GM19023 (cell line): ENCODE results near the gene PRKAB2.
"Not testable (repeated sequence)": the region's sequence is repeated elsewhere in the genome, so short reads cannot be mapped to it uniquely, and the experiment has no call there.

Source experiments
- ATAC-seq: cut with Tn5 transposase; IDR thresholded peaks from one replicate; pipeline ENCODE4 v1.9.1; 2021; ENCODE audit warnings: mild to moderate bottlenecking, moderate library complexity; ENCODE audit not compliant: unreplicated experiment

Gene PRKAB2

DNA sequence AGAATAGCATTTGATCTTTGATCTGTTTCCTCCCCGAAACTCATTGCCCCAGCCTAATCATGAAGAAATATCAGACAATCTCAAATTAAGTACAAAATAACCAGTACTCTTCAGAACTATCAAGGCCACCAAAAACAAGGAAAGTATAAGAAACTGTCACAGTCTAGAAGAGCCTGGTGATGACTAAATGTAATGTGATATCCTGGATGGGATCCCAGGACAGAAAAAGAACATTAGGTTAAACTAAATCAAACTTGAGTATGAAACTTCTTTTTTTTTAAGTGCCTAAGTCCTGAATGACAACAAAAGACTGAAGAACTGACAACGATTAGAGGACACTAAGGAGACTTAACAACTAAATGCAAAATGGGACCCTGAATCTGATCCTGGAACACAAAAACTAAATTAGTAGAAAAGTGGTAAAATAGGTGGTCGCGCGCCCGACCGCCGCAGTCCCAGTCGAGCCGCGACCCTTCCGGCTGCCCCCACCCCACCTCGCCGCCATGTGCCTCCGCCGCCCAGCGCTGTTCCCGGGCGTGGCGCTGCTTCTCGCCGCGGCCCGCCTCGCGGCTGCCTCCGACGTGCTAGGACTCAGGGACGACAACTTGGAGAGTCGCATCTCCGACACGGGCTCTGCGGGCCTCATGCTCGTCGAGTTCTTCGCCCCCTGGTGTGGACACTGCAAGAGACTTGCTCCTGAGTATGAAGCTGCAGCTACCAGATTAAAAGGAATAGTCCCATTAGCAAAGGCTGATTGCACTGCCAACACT is 5.5 kb upstream of the PRKAB2 start:
- ATAC-seq, result no peak

DNA sequence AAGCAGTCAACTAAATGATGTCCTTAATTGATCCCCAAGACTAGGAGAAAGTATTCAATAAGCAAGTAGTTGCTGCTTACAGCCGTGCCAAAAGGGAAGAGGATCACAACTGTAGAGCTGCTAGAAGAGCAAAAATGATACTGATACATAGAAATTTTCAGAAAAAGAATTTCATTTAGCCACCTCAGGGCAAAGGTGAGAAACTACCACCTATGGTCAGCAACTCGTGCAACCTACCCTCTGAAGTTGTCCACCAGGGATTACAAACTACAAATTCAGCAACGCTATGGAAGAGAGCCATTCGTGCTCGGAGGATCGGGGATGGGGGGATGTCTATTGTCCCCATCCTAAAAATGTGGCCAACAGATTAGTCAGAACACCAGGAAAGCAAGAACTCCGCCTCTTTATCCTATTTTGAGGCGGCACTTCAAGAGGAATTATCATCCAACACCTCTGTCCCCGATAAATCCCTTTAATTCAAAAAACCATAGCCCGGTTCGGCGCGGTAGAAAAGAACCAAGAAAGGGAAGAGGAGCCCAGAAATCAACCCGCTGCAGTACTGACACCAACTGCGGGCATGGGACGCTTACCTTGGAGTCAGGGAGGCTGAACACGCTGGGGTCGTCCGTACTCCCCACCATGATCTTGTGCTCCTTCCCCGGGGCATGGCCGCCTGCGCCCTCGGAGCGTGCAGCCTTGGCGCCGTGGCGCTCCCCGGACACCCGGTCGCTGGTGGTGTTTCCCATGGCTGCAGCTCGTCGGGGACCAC is 687 bp downstream of the PRKAB2 start:
- ATAC-seq, result no peak

DNA sequence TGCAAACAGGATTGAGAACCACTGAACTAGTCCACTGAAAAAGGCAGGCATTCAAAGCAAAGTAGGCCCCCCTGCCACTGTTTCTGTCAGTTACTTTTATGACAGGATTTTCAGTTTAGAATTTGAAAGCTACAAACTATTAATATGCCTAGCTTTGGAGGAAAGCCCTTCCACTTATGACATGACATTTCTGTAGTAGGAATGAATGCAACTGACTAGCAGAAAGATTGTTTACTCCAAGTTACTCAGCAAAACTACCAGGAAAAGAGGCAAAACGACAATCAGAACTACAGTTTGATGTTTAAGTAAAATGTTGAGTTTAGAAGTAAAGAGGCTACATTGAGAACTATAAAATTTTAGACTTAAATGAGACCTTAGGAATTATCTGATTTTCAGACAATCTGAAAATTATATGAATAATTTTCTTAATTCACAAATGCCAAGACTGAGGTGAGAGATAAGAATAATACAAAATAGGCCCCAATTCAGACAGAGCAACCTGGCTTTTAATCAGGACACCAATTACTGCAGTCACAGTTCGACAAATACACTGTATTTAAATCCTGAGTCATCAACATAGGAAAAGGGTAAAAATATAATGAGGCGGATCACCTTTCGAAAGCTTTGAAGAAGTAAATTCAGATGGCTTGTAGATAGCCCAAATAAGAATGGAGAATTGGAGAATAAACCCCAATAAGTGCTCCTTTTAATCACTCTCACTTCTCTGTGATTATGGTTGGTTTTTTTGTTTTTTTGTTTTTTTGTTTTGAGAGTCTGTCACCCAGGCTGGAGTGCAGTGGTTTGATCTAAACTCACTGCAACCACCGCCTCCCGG is 2.2 kb downstream of the PRKAB2 start:
- ATAC-seq, result no peak

DNA sequence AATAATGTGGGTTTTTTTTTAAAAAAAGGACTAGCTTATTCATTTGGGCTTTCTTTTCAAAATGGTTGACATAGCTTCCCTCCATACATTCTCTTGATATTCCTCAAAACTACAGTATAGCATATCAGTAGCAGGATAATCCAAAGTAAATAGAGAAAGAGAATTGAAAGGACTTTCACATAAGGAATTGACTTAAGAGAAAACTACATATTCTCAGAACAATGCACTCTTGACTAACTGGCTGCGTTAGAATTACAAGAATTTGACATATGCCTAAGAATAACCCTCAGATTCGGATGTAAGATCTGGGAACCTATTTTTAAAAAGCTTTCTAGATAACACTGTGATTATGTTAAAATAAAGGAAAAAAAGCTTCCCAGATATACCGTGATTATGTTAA is 3.1 kb downstream of the PRKAB2 start:
- ATAC-seq, result no peak

DNA sequence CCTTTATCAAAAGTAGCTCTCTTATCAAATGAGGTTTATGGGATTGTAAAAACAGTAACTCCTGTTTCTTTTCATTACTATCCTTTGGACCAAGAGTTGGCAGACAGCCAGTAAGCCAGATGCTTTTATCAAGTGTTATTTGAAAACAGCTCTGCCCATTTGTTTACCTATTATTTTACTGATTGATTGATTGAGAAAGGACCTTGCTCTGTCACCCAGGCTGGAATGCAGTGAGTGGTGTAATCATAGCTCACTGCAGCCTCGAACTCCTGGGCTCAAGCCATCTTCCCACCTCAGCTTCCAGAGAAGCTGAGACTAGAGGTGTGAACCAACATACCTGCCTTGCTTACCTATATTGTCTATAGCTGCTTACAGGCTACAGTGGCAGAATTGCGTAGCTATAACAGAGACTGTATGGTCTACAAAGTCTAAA is 3.6 kb downstream of the PRKAB2 start:
- no peak for ATAC-seq

DNA sequence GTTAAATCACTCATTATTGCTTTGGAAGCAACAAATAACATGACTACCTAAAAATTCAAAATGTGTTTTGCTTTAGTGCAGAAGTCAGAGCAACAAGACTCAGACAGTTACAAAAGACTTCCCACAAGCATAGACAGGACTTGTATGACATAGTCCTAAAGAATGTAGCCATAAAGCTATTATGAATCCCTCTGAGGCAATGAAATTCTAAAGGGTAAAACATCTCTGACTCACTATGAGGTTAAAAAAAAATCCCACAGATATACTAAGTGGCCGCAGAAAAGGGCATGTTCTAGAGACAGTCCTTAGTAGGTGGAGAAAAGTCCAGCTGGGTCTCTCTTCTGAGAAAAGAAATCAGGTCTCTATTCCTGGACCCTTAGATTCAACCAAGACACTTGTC is 4.9 kb downstream of the PRKAB2 start:
- no peak for ATAC-seq

DNA sequence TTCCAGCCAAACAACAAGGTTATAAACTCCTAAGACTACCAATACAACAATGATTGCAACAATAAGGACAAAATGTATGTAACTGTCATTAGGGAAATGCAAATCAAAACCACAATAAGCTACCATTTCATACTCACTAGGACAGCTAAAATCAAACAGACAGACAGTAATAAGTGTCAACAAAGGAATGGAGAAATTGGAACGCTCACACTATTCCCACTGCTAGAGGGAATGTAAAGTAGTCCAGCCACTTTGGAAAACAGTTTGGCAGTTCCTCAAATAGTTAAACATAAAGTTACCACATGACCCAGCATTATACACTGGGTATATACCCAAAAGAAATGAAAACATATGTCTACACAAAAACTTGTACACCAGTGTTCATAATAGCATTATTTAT is 9.3 kb downstream of the PRKAB2 start:
- ATAC-seq, result no peak

DNA sequence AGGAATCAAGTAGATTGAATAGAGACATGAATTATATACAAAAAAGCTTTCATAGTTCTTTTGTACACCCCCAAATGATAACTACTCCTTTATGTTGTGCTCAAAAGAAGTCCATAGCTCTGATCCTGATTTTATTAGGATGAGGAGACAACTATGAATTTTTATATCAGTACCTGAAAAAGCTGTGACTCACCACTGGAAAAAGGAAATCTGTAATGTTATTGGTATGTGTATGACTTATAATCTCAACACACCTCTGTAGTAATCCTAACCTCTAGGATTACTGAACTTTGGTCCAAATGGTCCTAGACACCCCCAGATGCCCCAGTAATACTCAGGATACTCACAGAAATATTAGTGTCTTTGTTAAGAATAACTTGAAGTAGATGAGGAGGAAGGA is 10.2 kb downstream of the PRKAB2 start:
- ATAC-seq, result no peak

DNA sequence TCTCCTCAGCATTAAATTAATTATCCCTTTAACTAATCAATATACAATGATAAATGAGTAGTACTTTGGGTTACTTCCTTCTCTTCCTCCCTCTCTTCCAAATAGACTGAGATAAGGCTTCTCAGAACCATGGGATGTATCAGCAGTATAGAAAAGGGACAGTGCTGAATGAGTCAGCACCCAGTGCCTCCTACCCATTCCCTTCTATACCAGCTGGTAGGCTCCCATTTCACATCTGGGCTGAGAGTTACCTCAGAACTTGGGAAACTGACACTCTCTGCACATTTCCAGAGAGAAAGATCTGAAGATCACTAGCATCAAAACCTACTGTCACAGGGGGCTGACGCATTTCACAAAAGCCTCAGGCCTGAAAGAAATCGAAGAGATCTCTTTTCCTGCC is 15.2 kb downstream of the PRKAB2 start:
- ATAC-seq, result not testable (repeated sequence)

DNA sequence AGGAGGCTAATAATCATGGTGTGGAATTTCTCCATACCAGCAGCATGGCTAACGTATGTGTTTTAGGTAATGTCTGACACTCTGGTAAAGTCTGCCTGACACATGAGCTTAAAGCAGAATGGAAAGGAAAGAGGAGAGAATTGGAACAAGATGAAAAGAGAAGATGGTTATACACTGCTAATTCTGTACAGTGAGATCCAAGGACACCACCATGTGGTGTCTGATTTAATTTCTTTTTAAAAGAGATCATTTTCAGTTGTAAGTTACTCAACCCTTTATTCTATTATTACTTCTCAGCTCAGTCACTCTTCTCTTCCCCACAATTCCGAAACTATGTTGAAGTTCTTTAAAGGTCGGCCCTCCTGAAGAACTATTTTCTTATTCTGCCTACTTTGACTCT is 15.6 kb downstream of the PRKAB2 start:
- no peak for ATAC-seq

DNA sequence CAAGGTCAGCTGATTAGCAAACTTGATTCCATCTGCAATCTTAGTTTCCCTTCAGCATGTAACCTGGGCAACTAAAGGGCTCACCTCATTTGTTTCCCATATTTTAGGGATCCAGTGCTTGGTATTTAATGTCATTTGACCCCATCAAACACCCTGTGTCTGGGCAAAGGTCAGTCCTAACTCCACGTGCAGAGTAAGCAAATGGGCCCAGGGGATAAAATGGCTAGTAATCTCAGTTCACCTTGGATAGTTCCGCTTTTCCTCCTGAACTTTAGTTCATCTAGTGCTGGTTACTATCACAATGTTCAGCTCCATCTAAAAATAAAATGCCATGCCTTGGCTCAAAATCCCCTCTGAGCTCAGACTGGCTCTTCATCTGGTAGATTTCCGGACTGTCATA is 19.5 kb downstream of the PRKAB2 start:
- ATAC-seq, result no peak

DNA sequence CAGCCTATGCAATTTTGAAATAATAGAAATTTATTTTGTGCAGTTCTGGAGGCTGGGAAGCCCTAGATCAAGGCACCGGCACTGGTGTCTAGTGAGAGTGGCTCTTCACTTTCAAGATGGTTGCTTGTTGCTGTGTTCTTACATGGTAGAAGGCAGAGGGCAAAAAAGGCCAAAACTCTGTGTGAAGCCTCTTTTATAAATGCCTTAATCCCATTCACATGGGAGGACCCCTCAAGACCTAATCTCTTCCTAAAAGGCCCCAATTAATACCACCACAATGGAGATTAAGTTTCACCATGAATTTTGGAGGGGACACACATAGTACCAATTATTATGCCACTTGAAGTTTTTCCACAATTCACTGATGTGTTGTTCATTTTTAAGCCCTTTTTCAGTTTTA is 21.0 kb downstream of the PRKAB2 start:
- ATAC-seq, result no peak

DNA sequence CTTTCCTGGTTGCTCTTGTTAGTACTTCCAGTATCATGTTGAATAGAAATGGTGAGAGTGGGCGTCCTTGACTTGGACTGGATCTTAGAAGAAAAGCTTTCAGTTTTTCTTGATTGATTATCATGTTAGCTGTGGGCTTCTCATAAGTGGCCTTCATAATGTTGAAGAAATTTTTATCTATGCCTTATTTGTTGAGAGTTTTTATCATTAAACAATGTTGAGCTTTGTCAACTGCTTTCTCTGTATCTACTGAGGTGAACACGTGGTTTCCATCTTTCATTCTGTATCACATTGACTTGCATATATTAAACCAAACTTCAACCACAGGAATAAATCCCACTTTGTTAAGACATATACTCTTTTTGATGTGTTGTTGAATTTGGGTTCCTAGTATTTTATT is 29.4 kb downstream of the PRKAB2 start:
- no peak for ATAC-seq

DNA sequence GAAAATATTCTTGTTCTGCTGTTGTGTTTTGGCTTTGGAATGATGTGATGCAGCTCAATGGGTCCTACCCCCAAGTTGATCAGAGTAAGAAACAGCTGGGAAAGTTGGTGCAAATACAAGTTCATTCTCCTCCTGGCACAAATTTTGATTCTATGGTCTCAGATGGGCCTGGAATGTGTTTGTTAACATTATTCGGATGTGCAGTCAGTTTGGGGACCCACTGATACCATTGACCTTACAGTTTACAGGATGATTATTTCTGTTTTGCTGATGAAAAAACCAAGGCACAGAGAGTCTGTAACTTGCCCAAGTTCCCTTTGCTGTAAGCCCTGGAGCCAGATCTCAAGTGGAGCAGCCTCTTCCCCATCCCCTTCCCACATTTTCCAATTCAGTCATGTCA is 41.5 kb downstream of the PRKAB2 start:
- not testable (repeated sequence) for ATAC-seq

DNA sequence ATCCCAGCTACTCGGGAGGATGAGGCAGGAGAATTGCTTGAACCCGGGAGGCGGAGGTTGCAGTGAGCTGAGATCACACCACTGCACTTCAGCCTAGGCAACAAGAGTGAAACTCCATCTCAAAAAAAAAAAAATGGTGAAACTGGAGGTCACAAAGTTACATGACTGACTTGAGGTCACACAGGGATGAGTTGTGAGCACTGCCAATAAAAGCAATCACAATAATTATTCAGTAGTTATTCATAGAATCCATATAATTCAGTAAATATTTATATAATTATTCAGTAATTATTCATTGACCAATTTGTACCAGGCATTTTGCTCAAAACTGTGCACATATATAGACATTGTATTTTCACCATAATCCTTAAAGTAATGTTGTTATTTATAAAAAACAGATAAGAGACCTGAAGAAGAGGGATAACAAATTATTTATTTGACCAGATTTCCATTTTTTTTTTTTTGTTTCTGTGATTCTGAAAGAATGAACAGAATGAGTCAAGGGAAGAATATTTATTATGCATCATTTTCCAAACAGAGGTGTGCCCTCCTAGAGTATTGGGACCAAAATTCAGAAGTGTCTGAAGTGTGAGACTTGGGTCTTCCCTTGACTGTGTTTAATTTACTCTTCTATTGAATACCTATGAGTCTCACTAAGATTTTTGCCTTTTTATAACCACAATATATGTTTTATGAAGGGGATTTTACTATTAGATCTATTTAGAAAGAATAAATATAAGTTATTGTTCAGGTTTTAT is 43.0 kb downstream of the PRKAB2 start:
- no peak for ATAC-seq

DNA sequence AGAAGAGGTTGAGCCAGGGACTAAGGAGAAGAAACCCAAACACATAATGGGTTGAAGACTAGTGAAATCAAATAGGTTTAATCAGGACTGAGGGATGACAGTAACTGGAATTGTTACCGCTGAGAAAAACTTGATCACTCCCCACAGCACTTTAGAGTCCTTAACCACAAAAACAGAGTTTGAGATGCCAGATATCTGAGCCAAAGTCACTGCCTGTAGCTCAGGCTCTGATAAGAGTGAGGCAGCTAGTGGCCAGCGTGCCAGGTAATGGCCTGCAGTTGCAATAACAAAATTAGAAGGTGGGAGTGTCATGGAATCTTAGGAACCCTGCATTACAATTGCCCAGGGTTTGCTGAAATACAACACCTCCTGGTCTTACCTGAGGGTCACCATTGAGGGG is 48.0 kb downstream of the PRKAB2 start:
- no peak for ATAC-seq

DNA sequence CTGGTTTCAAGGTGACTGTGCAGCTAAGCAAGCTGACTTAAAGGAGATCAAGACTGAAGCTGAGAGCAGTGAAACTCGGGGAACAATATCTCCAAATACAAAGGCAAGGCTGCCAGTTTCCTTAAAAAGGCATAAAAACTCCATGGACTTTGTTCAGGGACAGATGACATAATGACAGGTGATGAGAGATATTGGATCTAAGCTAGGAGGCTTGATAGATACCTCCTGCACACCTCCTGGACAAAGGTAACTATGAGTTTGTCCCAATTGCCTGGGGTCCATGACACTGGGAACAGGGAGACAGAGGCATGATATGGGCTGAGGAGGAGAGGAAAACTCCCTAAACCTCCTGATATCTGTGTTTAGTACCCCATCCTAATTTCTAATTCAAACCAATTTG is 55.2 kb downstream of the PRKAB2 start:
- ATAC-seq, result no peak

DNA sequence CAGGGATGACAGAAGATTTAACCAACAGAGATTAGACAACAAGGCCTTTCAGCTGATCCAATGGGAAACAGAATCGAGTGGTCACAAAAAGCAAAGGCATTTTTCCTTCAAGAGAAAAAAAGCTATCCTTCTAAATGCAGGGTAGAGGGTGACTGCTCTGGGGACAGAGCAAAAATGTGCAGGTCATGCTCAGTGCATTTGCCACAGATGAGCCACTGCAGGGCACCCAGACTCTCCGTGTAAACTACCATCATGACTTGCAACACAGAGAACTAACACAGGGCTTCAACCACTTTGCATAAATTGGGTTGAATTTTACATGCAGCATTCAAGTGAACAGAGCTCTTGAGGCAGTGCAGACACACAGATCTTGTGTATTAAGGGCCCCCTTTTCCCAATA is 56.8 kb downstream of the PRKAB2 start:
- ATAC-seq, result no peak

DNA sequence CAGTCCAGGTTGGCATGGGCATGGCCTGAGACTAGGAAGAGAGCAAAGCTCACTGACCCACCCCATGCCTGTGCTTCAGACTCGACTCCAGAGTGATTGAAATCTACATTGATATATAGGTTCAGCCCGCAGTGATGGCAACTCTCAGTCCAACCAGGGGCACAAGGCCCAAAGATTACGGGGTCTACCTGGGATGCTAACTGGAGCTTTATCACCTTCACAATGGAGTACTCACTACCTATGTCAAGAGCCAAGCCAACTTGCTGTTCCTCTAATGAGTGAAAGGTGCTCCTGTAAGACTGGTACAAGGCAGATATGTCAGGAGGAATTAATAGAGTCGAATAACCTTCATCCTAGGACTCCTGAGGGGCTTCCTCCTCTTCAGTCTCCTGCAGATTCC is 57.2 kb downstream of the PRKAB2 start:
- ATAC-seq, result not testable (repeated sequence)

DNA sequence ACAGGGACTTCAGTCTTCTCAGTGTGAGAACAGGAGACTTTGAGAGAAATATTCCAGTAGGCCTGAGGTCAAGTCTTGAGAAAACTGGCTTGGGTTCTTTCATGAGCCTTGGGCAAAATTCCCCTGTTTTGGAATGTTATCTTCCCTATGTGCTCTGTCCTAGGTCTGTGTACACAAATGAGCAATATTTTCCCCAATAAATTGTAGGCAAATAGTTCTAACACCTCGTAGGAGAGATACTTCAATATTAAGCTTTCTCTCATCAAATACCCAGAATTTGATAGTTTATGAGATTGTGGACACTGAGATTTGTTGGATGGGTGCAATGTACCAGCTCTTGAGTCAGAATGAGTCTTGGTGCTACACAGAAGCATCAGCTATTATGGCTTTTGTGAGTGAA is 57.9 kb downstream of the PRKAB2 start:
- not testable (repeated sequence) for ATAC-seq
